ENCODE measurements around the gene CBX8. TPM values are rescaled to one million over a fixed set of nuclear protein-coding genes. Genes with fewer than 3 reads are reported as not detected.

The CBX8 gene
- total RNA-seq, 3 donors from 2014 or later (not counting 1 experiment from before 2014, with no cell fraction given), result 4.0 to 6.4 (median 5.8) TPM

DNA sequence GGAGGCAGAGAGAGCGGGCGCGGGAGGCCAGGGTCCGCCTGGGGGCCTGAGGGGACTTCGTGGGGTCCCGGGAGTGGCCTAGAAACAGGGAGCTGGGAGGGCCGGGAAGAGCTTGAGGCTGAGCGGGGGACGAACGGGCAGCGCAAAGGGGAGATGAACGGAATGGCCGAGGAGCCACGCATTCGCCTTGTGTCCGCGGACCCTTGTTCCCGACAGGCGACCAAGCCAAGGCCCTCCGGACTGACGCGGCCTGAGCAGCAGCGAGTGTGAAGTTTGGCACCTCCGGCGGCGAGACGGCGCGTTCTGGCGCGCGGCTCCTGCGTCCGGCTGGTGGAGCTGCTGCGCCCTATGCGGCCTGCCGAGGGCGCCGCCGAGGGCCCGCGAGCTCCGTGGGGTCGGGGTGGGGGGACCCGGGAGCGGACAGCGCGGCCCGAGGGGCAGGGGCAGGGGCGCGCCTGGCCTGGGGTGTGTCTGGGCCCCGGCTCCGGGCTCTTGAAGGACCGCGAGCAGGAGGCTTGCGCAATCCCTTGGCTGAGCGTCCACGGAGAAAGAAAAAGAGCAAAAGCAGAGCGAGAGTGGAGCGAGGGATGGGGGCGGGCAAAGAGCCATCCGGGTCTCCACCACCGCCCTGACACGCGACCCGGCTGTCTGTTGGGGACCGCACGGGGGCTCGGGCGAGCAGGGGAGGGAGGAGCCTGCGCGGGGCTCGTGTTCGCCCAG lies 43.6 kb upstream of the CBX8 start:
- intact Hi-C loops (cut with micrococcal nuclease), result loop anchor here (5.0 kb wide), 1 partner anchor 93 kb away; no protein-coding TSS in a partner anchor
- TF ChIP-seq, protein P1, sequence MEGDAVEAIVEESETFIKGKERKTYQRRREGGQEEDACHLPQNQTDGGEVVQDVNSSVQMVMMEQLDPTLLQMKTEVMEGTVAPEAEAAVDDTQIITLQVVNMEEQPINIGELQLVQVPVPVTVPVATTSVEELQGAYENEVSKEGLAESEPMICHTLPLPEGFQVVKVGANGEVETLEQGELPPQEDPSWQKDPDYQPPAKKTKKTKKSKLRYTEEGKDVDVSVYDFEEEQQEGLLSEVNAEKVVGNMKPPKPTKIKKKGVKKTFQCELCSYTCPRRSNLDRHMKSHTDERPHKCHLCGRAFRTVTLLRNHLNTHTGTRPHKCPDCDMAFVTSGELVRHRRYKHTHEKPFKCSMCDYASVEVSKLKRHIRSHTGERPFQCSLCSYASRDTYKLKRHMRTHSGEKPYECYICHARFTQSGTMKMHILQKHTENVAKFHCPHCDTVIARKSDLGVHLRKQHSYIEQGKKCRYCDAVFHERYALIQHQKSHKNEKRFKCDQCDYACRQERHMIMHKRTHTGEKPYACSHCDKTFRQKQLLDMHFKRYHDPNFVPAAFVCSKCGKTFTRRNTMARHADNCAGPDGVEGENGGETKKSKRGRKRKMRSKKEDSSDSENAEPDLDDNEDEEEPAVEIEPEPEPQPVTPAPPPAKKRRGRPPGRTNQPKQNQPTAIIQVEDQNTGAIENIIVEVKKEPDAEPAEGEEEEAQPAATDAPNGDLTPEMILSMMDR (IDR thresholded peaks at IDR 0.05), result peak; percentile 53
- no peak overlapping the region for H3K27ac ChIP-seq (ENCODE audit: low read length)

DNA sequence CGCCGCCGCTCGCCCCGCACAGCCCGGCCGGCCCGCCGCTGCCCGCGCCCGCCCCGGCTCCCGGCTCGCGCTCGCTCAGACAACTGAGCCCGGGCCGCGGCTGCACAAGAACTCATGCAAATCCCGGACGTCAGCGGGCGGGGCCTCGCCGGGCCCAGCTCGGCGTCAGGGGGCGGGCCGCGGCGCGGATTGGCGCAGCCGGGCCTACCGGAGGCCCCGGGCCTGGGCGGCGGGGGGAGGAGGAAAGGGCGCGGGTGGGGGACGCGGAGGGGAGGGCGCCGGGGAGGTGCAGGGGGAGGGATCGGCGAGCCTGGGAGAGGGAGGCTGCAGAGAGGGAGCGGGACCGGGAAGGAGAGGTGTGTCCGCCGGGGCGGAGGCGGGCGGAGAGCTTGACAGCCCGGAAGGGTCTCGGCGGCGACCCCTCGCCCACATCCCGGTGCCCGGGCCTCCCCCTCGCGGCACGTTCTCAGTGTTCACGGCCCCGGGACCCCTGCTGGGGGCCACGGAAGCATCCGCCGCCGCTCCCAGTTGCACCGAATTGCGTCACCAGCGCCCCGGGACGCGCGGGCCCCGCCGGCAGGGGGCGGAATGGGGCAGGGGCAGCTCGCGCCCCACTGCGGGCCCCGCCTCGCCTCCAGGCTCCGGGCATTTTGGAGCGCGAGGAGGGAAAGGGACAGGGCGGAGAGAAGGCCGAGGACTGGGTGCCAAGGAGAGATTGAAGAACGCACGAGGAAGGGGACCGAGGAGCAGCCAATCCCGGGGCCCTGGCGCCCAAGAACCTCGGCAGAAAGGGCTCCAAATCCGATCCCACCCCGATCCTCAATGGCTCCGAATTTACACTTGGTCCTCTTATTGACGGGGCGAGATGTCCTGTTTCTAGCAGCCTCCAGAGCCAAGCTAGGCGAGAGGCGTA lies 42.7 kb upstream of the CBX8 start, which contains the start of gene CBX4:
CBX4 (minus strand) TSS at position 85 of the 913 bp plus-strand sequence. CDS start 189 bp downstream, outside the sequence.
- H3K4me1 Mint-ChIP-seq, result peaks cover 35 to 57% of the 10 kb centered on the region in 2 donors
- peak within 1 kb of the TSS; percentile 94 for H3K4me3 Mint-ChIP-seq
- Histone ChIP-seq H3K9me3 (ENCODE audit: control insufficient read depth, insufficient read depth, low read length) (no peaks in the 10 kb centered on the region), H3K36me3 (ENCODE audit: control insufficient read depth, insufficient read depth, low read length) (peaks cover 13% of the 10 kb centered on the region), H3K27ac (ENCODE audit: low read length) (peak within 1 kb of the TSS; percentile 67), H3K27me3 (ENCODE audit: control insufficient read depth, insufficient read depth, low read length) (peaks cover 36% of the 10 kb centered on the region), H3K4me1 (ENCODE audit: control insufficient read depth, insufficient read depth, low read length) (peaks cover 79% of the 10 kb centered on the region), H3K4me3 (ENCODE audit: low read length) (peak within 1 kb of the TSS; percentile 82)
- 2% methylated on average over 103 of the region's 103 CpGs for WGBS (ENCODE audit: insufficient coverage)
- H3K27me3 Mint-ChIP-seq (ENCODE audit: low read depth in 2 of 2), result peaks cover 12 to 21% of the 10 kb centered on the region in 2 donors
- peak within 1 kb of the TSS; percentile 87 to 96 for H3K27ac Mint-ChIP-seq
- no peaks in the 10 kb centered on the region for H3K9me3 Mint-ChIP-seq
- intact Hi-C loops (cut with micrococcal nuclease), result loop anchor here (2.0 to 5.0 kb wide), 2 partner anchors 43 to 92 kb away; partner anchors contain the start of gene CBX8
- TF ChIP-seq, protein P1 (IDR thresholded peaks at IDR 0.05), result peak; percentile 62
- DNase-seq (peak; percentile 84 to 95), ATAC-seq (peak; percentile 73 to 89 (median 81))
- H3K36me3 Mint-ChIP-seq, result no peaks in the 10 kb centered on the region

More for the DNA sequence above, 43.6 kb upstream of the CBX8 start:
- ATAC-seq (peak in 2 of 3 donors; percentile 11 to 14), DNase-seq (peak; percentile 59 to 70)
- peak overlapping the region; percentile 4 for H3K4me3 ChIP-seq (ENCODE audit: low read length)
- H3K9me3 Mint-ChIP-seq, result no peaks in the 10 kb centered on the region
- H3K4me3 Mint-ChIP-seq, result peak overlapping the region; percentile 94
- peaks cover 5% of the 10 kb centered on the region for H3K36me3 ChIP-seq (ENCODE audit: control insufficient read depth, insufficient read depth, low read length)
- peaks cover 12 to 21% of the 10 kb centered on the region in 2 donors for H3K27me3 Mint-ChIP-seq (ENCODE audit: low read depth in 2 of 2)
- H3K9me3 ChIP-seq (ENCODE audit: control insufficient read depth, insufficient read depth, low read length), result no peaks in the 10 kb centered on the region
- H3K36me3 Mint-ChIP-seq, result no peaks in the 10 kb centered on the region
- WGBS (ENCODE audit: insufficient coverage), result 7% methylated on average over 74 of the region's 74 CpGs
- peak overlapping the region in 1 of 2 donors; percentile 96 for H3K27ac Mint-ChIP-seq
- H3K4me1 ChIP-seq (ENCODE audit: control insufficient read depth, insufficient read depth, low read length), result peaks cover 86% of the 10 kb centered on the region
- H3K4me1 Mint-ChIP-seq, result peaks cover 35 to 50% of the 10 kb centered on the region in 2 donors
- peaks cover 41% of the 10 kb centered on the region for H3K27me3 ChIP-seq (ENCODE audit: control insufficient read depth, insufficient read depth, low read length)

DNA sequence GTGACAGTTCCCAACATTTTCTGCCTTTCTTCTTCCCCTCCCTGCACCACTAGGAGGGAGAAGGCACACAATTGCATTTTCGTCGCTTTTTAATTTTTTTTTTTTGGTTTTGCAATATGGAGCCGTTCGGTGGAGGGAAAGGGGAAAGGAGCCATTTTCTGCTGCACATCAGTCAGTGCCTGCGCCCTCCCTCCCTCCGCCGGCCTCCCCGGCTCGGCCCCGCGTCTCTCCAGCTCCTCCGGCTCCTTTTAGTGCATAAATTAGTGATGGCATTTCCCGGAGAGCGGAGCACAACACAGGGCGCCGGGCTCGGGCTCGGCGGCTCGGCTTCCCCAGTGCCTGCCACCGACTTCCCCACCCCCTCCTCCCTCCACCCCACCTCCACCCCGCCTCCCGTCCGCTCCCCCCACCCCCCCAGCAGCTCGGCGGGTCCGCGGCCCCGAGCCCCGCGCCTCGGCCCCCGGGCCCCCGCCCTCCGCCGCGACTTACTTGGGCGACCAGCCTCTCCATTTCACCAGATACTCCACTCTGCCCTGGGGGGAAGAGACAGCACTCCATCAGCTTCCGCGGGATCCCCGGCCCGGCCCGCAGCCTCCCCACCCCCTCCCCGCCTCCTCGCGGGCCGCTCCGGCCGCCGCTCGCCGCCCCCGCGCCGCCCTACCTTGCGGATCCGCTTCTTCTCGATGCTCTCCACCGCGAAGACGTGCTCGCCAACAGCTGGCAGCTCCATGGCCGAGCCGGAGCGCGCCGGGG lies 41.8 kb upstream of the CBX8 start:
- peaks cover 35 to 59% of the 10 kb centered on the region in 2 donors for H3K4me1 Mint-ChIP-seq
- H3K9me3 ChIP-seq (ENCODE audit: control insufficient read depth, insufficient read depth, low read length), result no peaks in the 10 kb centered on the region
- ATAC-seq (peak; percentile 13 to 33 (median 16)), DNase-seq (peak; percentile 47 to 75)
- H3K4me3 ChIP-seq (ENCODE audit: low read length), result peak overlapping the region; percentile 82
- H3K36me3 Mint-ChIP-seq, result no peaks in the 10 kb centered on the region
- under 1% methylated on average over 49 of the region's 67 CpGs for WGBS (ENCODE audit: insufficient coverage)
- no peaks in the 10 kb centered on the region for H3K9me3 Mint-ChIP-seq
- peaks cover 33% of the 10 kb centered on the region for H3K27me3 ChIP-seq (ENCODE audit: control insufficient read depth, insufficient read depth, low read length)
- H3K27me3 Mint-ChIP-seq (ENCODE audit: low read depth in 2 of 2), result peaks cover 12 to 20% of the 10 kb centered on the region in 2 donors
- H3K4me1 ChIP-seq (ENCODE audit: control insufficient read depth, insufficient read depth, low read length), result peaks cover 70% of the 10 kb centered on the region
- peak overlapping the region; percentile 94 for H3K4me3 Mint-ChIP-seq
- peaks cover 16% of the 10 kb centered on the region for H3K36me3 ChIP-seq (ENCODE audit: control insufficient read depth, insufficient read depth, low read length)
- peak overlapping the region; percentile 67 for H3K27ac ChIP-seq (ENCODE audit: low read length)
- TF ChIP-seq, protein P1 (IDR thresholded peaks at IDR 0.05), result no peak
- intact Hi-C loops (cut with micrococcal nuclease), result loop anchor here (2.0 kb wide), 1 partner anchor 42 kb away; the partner anchor contains the start of gene CBX8
- peak overlapping the region; percentile 87 to 96 for H3K27ac Mint-ChIP-seq

Measured in natural killer cell (primary cell).